Neural cell (in vitro differentiated cells): ENCODE data around the gene TULP4. TPM values are rescaled to one million over a fixed set of nuclear protein-coding genes. Genes with fewer than 3 reads are reported as not detected.
"Not testable (repeated sequence)": the region's sequence is repeated elsewhere in the genome, so short reads cannot be mapped to it uniquely, and the experiment has no call there.

Source experiments
- H2AFZ ChIP-seq: fragments of 200-600, 300-800 bp; sonication (generic), shearing (Covaris generic); 2 replicates; pipeline ENCODE4 v1.6.0; 2014; ENCODE audit warnings: low read depth, mild to moderate bottlenecking, antibody characterized with exemption, low read length, moderate library complexity
- H3F3A ChIP-seq: fragments of 200-600 bp; shearing (Covaris generic); 2 replicates; pipeline ENCODE4 v1.6.1; 2016; ENCODE audit warnings: mild to moderate bottlenecking, moderate library complexity, mixed read lengths, antibody characterized with exemption, low read length; ENCODE audit not compliant: insufficient read depth, poor library complexity, severe bottlenecking
- H3K27ac ChIP-seq: fragments of 200-600, 300-800 bp; sonication (generic), shearing (Covaris generic); 2 replicates; pipeline ENCODE4 v1.5.1; 2014; ENCODE audit warnings: mild to moderate bottlenecking, low read length, moderate library complexity
- H3K27me3 ChIP-seq: fragments of 300-800, 200-600 bp; sonication (generic), shearing (Covaris generic); 2 replicates; pipeline ENCODE4 v1.6.0; 2014; ENCODE audit warnings: mild to moderate bottlenecking, low read depth, low read length, moderate library complexity; ENCODE audit not compliant: insufficient read depth
- H3K36me3 ChIP-seq: fragments of 300-800, 200-600 bp; sonication (generic), shearing (Covaris generic); 2 replicates; pipeline ENCODE4 v1.5.1; 2014; ENCODE audit warnings: mild to moderate bottlenecking, antibody characterized with exemption, low read length, moderate library complexity; ENCODE audit not compliant: insufficient read depth
- H3K4me2 ChIP-seq: fragments of 300-800, 200-600 bp; sonication (generic), shearing (Covaris generic); 2 replicates; pipeline ENCODE4 v1.6.0; 2014; ENCODE audit warnings: mild to moderate bottlenecking, low read length
- H3K4me3 ChIP-seq: fragments of 300-800, 200-600 bp; sonication (generic), shearing (Covaris generic); 2 replicates; pipeline ENCODE4 v1.5.1; 2014; ENCODE audit warnings: mild to moderate bottlenecking, low read length, moderate library complexity
- H3K79me2 ChIP-seq: fragments of 200-600 bp; shearing (Covaris generic); replicated peaks from 2 replicates; pipeline ENCODE4 v1.6.0; 2014; ENCODE audit warnings: mild to moderate bottlenecking, low read length, moderate library complexity; ENCODE audit not compliant: insufficient read depth
- H3K9ac ChIP-seq: fragments of 300-800, 200-600 bp; sonication (generic), shearing (Covaris generic); 2 replicates; pipeline ENCODE4 v1.6.1; 2016; ENCODE audit warnings: mild to moderate bottlenecking, low read length, mixed read lengths
- H3K9me2 ChIP-seq: fragments of 200-600 bp; shearing (Covaris generic); 2 replicates; pipeline ENCODE4 v1.6.1; 2016; ENCODE audit warnings: mild to moderate bottlenecking, low read length, mixed read lengths; ENCODE audit not compliant: insufficient read depth
- H3K9me3 ChIP-seq: fragments of 200-600, 300-800 bp; sonication (generic), shearing (Covaris generic); 2 replicates; pipeline ENCODE4 v1.6.1; 2016; ENCODE audit warnings: mild to moderate bottlenecking, mixed run types, low read length, moderate library complexity, mixed read lengths
- H4K20me1 ChIP-seq: fragments of 200-600 bp; shearing (Covaris generic); 2 replicates; pipeline ENCODE4 v1.6.1; 2016; ENCODE audit warnings: mild to moderate bottlenecking, mixed run types; ENCODE audit not compliant: insufficient read depth
- EP300 ChIP-seq: fragments of 450-650 bp; conservative IDR thresholded peaks from 2 replicates; pipeline ENCODE4 v1.6.1; 2014; ENCODE audit warnings: antibody characterized with exemption, mild to moderate bottlenecking, moderate library complexity; ENCODE audit not compliant: poor library complexity, severe bottlenecking
- EZH2 ChIP-seq: fragments of 200-600, 300-800 bp; shearing (Covaris generic), sonication (generic); IDR thresholded peaks from 2 replicates; pipeline ENCODE4 v1.6.1; 2014; ENCODE audit warnings: antibody characterized with exemption, low read length, borderline replicate concordance, mild to moderate bottlenecking; ENCODE audit not compliant: insufficient read depth, poor library complexity, severe bottlenecking
- MXI1 ChIP-seq: fragments of 450-650 bp; conservative IDR thresholded peaks from 2 replicates; pipeline ENCODE4 v1.6.1; 2014; ENCODE audit warnings: antibody characterized with exemption, mild to moderate bottlenecking; ENCODE audit not compliant: poor library complexity, severe bottlenecking
- POLR2AphosphoS5 ChIP-seq: IDR thresholded peaks from 2 replicates; pipeline ENCODE4 v1.6.1; 2012
- RAD21 ChIP-seq: fragments of 450-650 bp; conservative IDR thresholded peaks from 2 replicates; pipeline ENCODE4 v1.6.1; 2014; ENCODE audit warnings: antibody characterized with exemption, mild to moderate bottlenecking, moderate library complexity
- SMC3 ChIP-seq: fragments of 450-650 bp; conservative IDR thresholded peaks from 2 replicates; pipeline ENCODE4 v1.6.1; 2014; ENCODE audit warnings: antibody characterized with exemption, mild to moderate bottlenecking, moderate library complexity; ENCODE audit not compliant: poor library complexity
- TAF1 ChIP-seq: IDR thresholded peaks from 2 replicates; pipeline ENCODE4 v1.6.1; 2012; ENCODE audit warnings: low read depth
- polyA plus RNA-seq: library from polyadenylated mRNA; depleted of rRNA; stranded (reverse); fragments of >200 nt; gene quantifications from 2 replicates; pipeline ENCODE4 v1.2.3, GENCODE V29; 2014
- TF ChIP-seq, protein P1 (sequence below): fragments of 450-650 bp; IDR thresholded peaks from 2 replicates; pipeline ENCODE4 v1.5.1; 2014; ENCODE audit warnings: antibody characterized with exemption, mild to moderate bottlenecking, moderate library complexity; ENCODE audit not compliant: poor library complexity, severe bottlenecking
- TF ChIP-seq, protein P2 (sequence below): IDR thresholded peaks from 2 replicates; pipeline ENCODE4 v1.6.1; 2012; ENCODE audit warnings: borderline replicate concordance

The TULP4 gene
- polyA plus RNA-seq, 1 donor from 2014 or later = 30.6 TPM

DNA sequence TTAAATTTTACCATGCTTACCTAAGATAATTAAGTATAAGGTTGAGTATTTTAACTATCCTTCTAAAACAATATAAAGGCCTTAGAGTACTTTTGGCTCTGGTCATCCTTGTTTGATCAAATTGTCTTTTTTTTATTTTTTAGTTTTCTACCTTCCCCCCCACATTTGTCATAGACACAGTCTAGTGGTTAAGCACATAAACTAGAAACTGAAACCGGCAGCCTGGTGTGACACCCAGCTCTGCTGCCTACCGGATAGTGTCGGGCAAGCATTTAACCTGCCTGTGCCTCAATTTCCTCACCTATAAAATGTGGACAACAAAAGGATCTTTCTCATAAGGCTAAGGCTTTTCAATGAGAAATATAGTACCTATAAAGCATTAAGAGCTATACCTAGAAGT is 21.6 kb upstream of the TULP4 start:
- Histone ChIP-seq H3K36me3 (peaks cover 11% of the 10 kb centered on the region), H3K9me3 (no peaks in the 10 kb centered on the region), H3K4me2 (no peak overlapping the region), H3K27me3 (no peaks in the 10 kb centered on the region), H3F3A (no peaks in the 10 kb centered on the region), H3K9ac (no peak overlapping the region), H3K79me2 (peaks cover 21% of the 10 kb centered on the region), H3K27ac (no peak overlapping the region), H3K4me3 (no peak overlapping the region), H4K20me1 (no peaks in the 10 kb centered on the region), H3K9me2 (no peaks in the 10 kb centered on the region), H2AFZ (no peak overlapping the region)
- TF ChIP-seq EP300 (no peak), TAF1 (no peak), MXI1 (no peak)

DNA sequence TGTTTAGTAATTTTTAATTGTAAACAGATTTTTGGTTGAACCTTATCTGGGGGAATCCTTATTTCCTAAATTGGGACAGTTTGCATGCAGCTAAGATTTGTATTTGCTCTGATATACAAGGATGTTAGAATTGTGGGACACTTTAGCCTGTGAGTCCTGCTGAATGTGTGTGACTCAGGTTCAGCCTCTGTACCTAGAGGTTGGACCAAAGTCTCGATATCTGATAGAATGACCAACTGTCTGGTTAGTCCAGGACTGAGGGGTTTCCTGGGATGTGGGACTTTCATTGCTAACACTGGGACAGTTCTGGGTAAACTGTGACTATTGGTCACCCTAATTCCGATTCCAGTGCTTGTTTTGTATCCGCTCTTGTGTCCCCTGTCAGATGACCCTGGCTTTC is 20.2 kb upstream of the TULP4 start:
- no peaks in the 10 kb centered on the region for H4K20me1 ChIP-seq
- H2AFZ ChIP-seq = no peak overlapping the region
- H3K27ac ChIP-seq = no peak overlapping the region
- H3K9ac ChIP-seq = no peak overlapping the region
- peaks cover 21% of the 10 kb centered on the region for H3K79me2 ChIP-seq
- H3K36me3 ChIP-seq = peaks cover 11% of the 10 kb centered on the region
- no peaks in the 10 kb centered on the region for H3K9me2 ChIP-seq
- H3K27me3 ChIP-seq = no peaks in the 10 kb centered on the region
- H3K4me2 ChIP-seq = no peak overlapping the region
- TF ChIP-seq RAD21 (no peak), SMC3 (no peak), EZH2 (no peak), TAF1 (no peak), EP300 (no peak), MXI1 (no peak), POLR2AphosphoS5 (no peak)
- TF ChIP-seq, protein P1, sequence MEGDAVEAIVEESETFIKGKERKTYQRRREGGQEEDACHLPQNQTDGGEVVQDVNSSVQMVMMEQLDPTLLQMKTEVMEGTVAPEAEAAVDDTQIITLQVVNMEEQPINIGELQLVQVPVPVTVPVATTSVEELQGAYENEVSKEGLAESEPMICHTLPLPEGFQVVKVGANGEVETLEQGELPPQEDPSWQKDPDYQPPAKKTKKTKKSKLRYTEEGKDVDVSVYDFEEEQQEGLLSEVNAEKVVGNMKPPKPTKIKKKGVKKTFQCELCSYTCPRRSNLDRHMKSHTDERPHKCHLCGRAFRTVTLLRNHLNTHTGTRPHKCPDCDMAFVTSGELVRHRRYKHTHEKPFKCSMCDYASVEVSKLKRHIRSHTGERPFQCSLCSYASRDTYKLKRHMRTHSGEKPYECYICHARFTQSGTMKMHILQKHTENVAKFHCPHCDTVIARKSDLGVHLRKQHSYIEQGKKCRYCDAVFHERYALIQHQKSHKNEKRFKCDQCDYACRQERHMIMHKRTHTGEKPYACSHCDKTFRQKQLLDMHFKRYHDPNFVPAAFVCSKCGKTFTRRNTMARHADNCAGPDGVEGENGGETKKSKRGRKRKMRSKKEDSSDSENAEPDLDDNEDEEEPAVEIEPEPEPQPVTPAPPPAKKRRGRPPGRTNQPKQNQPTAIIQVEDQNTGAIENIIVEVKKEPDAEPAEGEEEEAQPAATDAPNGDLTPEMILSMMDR = no peak
- TF ChIP-seq, protein P2, sequence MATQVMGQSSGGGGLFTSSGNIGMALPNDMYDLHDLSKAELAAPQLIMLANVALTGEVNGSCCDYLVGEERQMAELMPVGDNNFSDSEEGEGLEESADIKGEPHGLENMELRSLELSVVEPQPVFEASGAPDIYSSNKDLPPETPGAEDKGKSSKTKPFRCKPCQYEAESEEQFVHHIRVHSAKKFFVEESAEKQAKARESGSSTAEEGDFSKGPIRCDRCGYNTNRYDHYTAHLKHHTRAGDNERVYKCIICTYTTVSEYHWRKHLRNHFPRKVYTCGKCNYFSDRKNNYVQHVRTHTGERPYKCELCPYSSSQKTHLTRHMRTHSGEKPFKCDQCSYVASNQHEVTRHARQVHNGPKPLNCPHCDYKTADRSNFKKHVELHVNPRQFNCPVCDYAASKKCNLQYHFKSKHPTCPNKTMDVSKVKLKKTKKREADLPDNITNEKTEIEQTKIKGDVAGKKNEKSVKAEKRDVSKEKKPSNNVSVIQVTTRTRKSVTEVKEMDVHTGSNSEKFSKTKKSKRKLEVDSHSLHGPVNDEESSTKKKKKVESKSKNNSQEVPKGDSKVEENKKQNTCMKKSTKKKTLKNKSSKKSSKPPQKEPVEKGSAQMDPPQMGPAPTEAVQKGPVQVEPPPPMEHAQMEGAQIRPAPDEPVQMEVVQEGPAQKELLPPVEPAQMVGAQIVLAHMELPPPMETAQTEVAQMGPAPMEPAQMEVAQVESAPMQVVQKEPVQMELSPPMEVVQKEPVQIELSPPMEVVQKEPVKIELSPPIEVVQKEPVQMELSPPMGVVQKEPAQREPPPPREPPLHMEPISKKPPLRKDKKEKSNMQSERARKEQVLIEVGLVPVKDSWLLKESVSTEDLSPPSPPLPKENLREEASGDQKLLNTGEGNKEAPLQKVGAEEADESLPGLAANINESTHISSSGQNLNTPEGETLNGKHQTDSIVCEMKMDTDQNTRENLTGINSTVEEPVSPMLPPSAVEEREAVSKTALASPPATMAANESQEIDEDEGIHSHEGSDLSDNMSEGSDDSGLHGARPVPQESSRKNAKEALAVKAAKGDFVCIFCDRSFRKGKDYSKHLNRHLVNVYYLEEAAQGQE = no peak
- no peaks in the 10 kb centered on the region for H3K9me3 ChIP-seq
- H3F3A ChIP-seq = no peaks in the 10 kb centered on the region
- no peak overlapping the region for H3K4me3 ChIP-seq

DNA sequence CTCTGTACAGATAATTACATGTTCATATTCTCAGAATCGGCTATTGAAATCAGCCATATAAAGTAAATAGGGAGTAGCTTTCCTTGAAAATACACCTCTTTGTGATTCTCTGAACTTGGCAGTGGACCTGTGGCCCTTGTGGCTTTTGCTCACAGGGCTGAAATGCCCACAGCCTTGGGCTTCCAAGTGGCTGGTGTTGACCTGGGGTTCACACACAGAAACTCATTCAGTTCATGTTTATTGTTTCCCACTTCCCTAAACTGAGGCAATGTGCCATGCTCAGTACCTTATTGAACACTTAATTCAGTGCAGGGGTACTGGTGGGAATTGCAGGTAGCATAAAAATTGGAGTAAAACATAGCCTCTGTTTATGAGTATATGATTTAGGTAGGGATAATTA is 19.1 kb upstream of the TULP4 start:
- no peaks in the 10 kb centered on the region for H4K20me1 ChIP-seq
- no peaks in the 10 kb centered on the region for H3K27me3 ChIP-seq
- no peak overlapping the region for H3K9ac ChIP-seq
- no peaks in the 10 kb centered on the region for H3F3A ChIP-seq
- no peak overlapping the region for H3K27ac ChIP-seq
- no peaks in the 10 kb centered on the region for H3K9me2 ChIP-seq
- peaks cover 18% of the 10 kb centered on the region for H3K79me2 ChIP-seq
- no peak overlapping the region for H3K4me2 ChIP-seq
- no peak overlapping the region for H3K4me3 ChIP-seq
- no peak overlapping the region for H2AFZ ChIP-seq
- peaks cover 11% of the 10 kb centered on the region for H3K36me3 ChIP-seq
- no peak for TF ChIP-seq EZH2
- H3K9me3 ChIP-seq = no peaks in the 10 kb centered on the region

DNA sequence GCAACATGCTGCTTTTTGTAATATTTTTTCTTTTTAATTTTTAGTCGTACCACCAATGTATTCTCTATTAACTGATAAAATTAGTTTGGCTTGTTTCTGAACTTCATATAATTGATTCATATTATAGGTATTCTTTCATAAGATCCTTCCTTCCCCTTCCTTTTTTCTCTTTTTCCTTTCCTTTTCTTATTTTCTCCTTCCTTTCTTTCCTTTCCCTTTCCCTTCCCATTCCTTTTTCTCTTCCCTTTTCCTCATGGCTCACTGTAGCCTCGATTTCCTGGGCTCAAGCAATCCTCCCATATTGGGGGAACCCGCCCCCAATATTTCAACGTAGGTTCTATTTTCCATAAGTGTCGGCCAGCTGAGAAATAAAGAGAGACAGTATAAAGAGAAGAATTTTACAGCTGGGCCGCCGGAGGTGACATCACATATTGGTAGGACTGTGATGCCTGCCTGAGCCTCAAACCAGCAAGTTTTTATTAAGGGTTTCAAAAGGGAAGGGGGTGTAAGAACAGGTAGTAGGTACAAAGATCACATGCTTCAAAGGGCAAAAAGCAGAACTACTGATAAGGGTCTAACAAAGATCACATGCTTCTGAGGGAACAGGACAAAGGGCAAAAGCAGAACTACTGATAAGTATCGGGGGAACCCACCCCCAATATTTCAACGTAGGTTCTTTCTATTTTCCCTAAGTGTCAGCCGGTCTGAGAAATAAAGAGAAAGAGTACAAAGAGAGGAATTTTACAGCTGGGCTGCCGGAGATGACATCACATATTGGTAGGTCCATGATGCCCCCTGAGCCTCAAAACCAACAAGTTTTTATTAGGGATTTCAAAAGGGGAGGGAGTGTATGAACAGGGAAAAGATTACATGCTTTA is 16.1 kb upstream of the TULP4 start:
- not testable (repeated sequence) for H3K9me3 ChIP-seq, H3K4me3 ChIP-seq, H2AFZ ChIP-seq, H3F3A ChIP-seq, H3K4me2 ChIP-seq, H3K27ac ChIP-seq, H3K9ac ChIP-seq, H3K27me3 ChIP-seq, H4K20me1 ChIP-seq, H3K9me2 ChIP-seq
- peaks cover 11% of the 10 kb centered on the region for H3K36me3 ChIP-seq
- peaks cover 11% of the 10 kb centered on the region for H3K79me2 ChIP-seq

DNA sequence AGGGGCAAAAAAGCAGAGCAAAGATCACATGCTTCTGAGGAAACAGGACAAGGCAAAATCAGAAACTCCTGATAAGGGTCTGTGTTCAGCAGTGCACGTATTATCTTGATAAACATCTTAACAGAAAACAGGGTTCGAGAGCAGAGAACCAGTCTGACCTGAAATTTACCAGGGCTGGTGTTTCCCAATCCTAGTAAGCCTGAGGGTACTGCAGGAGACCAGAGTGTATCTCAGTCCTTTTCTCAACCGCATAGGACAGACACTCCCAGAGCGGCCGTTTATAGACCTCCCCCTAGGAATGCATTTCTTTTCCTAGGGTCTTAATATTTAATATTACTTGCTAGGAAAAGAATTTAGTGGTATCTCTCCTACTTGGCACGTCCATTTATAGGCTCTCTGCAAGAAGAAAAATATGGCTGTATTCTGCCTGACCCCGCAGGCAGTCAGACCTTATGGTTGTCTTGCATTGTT is 15.4 kb upstream of the TULP4 start:
- H3K4me3 ChIP-seq, H3K9ac ChIP-seq, H2AFZ ChIP-seq, H3K9me2 ChIP-seq, H3K27ac ChIP-seq, H3K27me3 ChIP-seq, H3K79me2 ChIP-seq, H3K4me2 ChIP-seq, H3F3A ChIP-seq, H3K9me3 ChIP-seq, H4K20me1 ChIP-seq: not testable (repeated sequence)
- peaks cover 11% of the 10 kb centered on the region for H3K36me3 ChIP-seq
